ENCODE results near the gene ZFYVE26.

- TF ChIP-seq, protein P1, sequence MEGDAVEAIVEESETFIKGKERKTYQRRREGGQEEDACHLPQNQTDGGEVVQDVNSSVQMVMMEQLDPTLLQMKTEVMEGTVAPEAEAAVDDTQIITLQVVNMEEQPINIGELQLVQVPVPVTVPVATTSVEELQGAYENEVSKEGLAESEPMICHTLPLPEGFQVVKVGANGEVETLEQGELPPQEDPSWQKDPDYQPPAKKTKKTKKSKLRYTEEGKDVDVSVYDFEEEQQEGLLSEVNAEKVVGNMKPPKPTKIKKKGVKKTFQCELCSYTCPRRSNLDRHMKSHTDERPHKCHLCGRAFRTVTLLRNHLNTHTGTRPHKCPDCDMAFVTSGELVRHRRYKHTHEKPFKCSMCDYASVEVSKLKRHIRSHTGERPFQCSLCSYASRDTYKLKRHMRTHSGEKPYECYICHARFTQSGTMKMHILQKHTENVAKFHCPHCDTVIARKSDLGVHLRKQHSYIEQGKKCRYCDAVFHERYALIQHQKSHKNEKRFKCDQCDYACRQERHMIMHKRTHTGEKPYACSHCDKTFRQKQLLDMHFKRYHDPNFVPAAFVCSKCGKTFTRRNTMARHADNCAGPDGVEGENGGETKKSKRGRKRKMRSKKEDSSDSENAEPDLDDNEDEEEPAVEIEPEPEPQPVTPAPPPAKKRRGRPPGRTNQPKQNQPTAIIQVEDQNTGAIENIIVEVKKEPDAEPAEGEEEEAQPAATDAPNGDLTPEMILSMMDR (IDR thresholded peaks at IDR 0.05): no peak
- TF ChIP-seq POLR2A (IDR thresholded peaks at IDR 0.05): no peak
Observed at GRCh38 chr14:67815573-67816225, 691 bp downstream of the ZFYVE26 start.

All from right lobe of liver (tissue), 4 donors.